DOHH2 (cell line): ENCODE data around the gene HELT.

Experiments
- H3F3A ChIP-seq: fragments of 200-600 bp; sonication (generic), shearing (Covaris generic); 2 replicates; pipeline ENCODE4 v1.6.0; 2016; ENCODE audit warnings: antibody characterized with exemption, mild to moderate bottlenecking; ENCODE audit not compliant: control insufficient read depth, insufficient read depth
- H3K27ac ChIP-seq: fragments of 200-600 bp; sonication (generic); 2 replicates; pipeline ENCODE4 v1.5.1; 2014; ENCODE audit warnings: low read depth, mild to moderate bottlenecking, low read length, moderate library complexity
- H3K27me3 ChIP-seq: fragments of 200-600 bp; sonication (generic); 2 replicates; pipeline ENCODE4 v1.6.1; 2014; ENCODE audit warnings: mild to moderate bottlenecking, low read length, mixed read lengths; ENCODE audit not compliant: control insufficient read depth
- H3K36me3 ChIP-seq: fragments of 200-600 bp; sonication (generic); 2 replicates; pipeline ENCODE4 v1.6.1; 2014; ENCODE audit warnings: mild to moderate bottlenecking, low read length, moderate library complexity, mixed read lengths; ENCODE audit not compliant: control insufficient read depth
- H3K4me1 ChIP-seq: fragments of 200-600 bp; sonication (generic); 2 replicates; pipeline ENCODE4 v1.6.1; 2014; ENCODE audit warnings: mild to moderate bottlenecking, low read length, mixed read lengths; ENCODE audit not compliant: control insufficient read depth
- H3K4me2 ChIP-seq: fragments of 200-600 bp; sonication (generic); 2 replicates; pipeline ENCODE4 v1.6.0; 2014; ENCODE audit warnings: mild to moderate bottlenecking, low read length, moderate library complexity
- H3K4me3 ChIP-seq: fragments of 200-600 bp; sonication (generic); 2 replicates; pipeline ENCODE4 v1.5.1; 2014; ENCODE audit warnings: mild to moderate bottlenecking, low read length, mixed read lengths
- H3K79me2 ChIP-seq: fragments of 200-600 bp; sonication (generic); 2 replicates; pipeline ENCODE4 v1.6.1; 2014; ENCODE audit warnings: mild to moderate bottlenecking, low read length, mixed read lengths; ENCODE audit not compliant: control insufficient read depth
- H3K9me2 ChIP-seq: fragments of 200-600 bp; sonication (generic); replicated peaks from 2 replicates; pipeline ENCODE4 v1.6.1; 2014; ENCODE audit warnings: mild to moderate bottlenecking, low read length, mixed read lengths; ENCODE audit not compliant: control insufficient read depth
- H3K9me3 ChIP-seq: fragments of 200-600 bp; sonication (generic); 2 replicates; pipeline ENCODE4 v1.6.1; 2014; ENCODE audit warnings: antibody characterized with exemption, low read length, mixed read lengths; ENCODE audit not compliant: control insufficient read depth, insufficient read depth
- H4K20me1 ChIP-seq: fragments of 200-600 bp; sonication (generic); 2 replicates; pipeline ENCODE4 v1.6.0; 2014; ENCODE audit warnings: low read depth, mild to moderate bottlenecking, antibody characterized with exemption, low read length, moderate library complexity; ENCODE audit not compliant: control insufficient read depth, insufficient read depth
- EZH2phosphoT487 ChIP-seq: fragments of 200-600 bp; sonication (generic); IDR thresholded peaks from 2 replicates; pipeline ENCODE4 v1.6.1; 2017; ENCODE audit warnings: borderline replicate concordance, mild to moderate bottlenecking, antibody characterized with exemption, low read length, moderate library complexity, mixed read lengths
- TF ChIP-seq, protein P1 (sequence below): fragments of 200-600 bp; sonication (generic); IDR thresholded peaks from one replicate; pipeline ENCODE4 v1.5.1; 2014; ENCODE audit warnings: antibody characterized with exemption, mild to moderate bottlenecking, low read depth, low read length; ENCODE audit not compliant: poor library complexity, severe bottlenecking

The HELT gene

GRCh38 chr4:184991860-184992259 is 26.4 kb upstream of the HELT start:
- Histone ChIP-seq H3K4me3 (no peak overlapping the region), H3F3A (no peaks in the 10 kb centered on the region), H3K4me1 (no peaks in the 10 kb centered on the region), H3K9me2 (no peaks in the 10 kb centered on the region), H3K79me2 (no peaks in the 10 kb centered on the region), H3K27ac (no peak overlapping the region), H3K9me3 (no peaks in the 10 kb centered on the region), H3K27me3 (peaks cover 7% of the 10 kb centered on the region; the same call in 1 of the 2 replicates), H3K4me2 (no peak overlapping the region), H3K36me3 (no peaks in the 10 kb centered on the region), H4K20me1 (no peaks in the 10 kb centered on the region)
- TF ChIP-seq EZH2phosphoT487, result no peak
- TF ChIP-seq, protein P1, sequence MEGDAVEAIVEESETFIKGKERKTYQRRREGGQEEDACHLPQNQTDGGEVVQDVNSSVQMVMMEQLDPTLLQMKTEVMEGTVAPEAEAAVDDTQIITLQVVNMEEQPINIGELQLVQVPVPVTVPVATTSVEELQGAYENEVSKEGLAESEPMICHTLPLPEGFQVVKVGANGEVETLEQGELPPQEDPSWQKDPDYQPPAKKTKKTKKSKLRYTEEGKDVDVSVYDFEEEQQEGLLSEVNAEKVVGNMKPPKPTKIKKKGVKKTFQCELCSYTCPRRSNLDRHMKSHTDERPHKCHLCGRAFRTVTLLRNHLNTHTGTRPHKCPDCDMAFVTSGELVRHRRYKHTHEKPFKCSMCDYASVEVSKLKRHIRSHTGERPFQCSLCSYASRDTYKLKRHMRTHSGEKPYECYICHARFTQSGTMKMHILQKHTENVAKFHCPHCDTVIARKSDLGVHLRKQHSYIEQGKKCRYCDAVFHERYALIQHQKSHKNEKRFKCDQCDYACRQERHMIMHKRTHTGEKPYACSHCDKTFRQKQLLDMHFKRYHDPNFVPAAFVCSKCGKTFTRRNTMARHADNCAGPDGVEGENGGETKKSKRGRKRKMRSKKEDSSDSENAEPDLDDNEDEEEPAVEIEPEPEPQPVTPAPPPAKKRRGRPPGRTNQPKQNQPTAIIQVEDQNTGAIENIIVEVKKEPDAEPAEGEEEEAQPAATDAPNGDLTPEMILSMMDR, result no peak

DNA sequence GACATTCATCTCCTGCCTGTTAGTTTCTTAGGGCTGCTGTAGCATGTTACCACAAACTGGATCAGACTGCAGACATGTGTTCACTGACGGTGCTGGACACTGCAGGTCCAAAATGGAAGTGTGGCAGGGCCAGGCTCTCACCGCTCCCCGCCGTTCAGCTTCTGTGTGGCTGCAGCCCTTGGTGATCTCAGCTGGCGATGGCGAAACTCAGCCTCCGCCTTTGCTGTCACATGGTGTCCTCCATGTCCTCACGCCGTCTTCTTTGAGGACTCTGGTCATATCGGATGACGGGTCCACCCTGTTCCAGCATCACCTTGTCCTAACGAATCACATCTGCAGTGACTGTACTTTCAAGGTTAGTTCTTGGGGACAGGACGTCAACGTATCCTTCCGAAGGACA is 25.9 kb upstream of the HELT start:
- H3K9me2 ChIP-seq, result no peaks in the 10 kb centered on the region

DNA sequence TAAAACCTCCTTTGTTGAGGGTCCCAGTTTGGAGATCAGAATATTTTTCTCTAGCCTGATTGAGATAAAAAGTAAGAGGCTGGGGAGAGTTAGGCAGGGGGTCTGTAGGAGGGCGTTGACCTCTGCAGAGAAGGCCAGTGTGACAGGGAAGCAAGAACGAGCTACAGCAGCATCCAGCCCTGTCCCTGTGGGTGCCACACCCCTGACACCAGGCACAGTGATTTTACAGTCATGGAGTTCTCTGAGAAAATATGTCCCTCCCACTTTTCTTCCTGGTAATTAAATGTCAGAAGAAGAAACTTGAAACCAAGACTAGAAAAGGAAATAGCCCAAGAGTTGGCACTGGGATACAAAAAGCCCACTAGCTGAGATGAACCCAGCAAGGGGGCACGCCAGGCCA is 25.0 kb upstream of the HELT start:
- Histone ChIP-seq H3K36me3 (no peaks in the 10 kb centered on the region), H3K27ac (no peak overlapping the region), H3K9me2 (no peaks in the 10 kb centered on the region), H3K27me3 (peaks cover 7% of the 10 kb centered on the region; the same call in 1 of the 2 replicates), H3K79me2 (no peaks in the 10 kb centered on the region), H4K20me1 (no peaks in the 10 kb centered on the region), H3K9me3 (no peaks in the 10 kb centered on the region), H3K4me2 (no peak overlapping the region), H3K4me1 (no peaks in the 10 kb centered on the region), H3K4me3 (no peak overlapping the region), H3F3A (no peaks in the 10 kb centered on the region)
- TF ChIP-seq, protein P1, result no peak
- TF ChIP-seq EZH2phosphoT487, result no peak

More for the DNA sequence above, 25.9 kb upstream of the HELT start:
- Histone ChIP-seq H3K27ac (no peak overlapping the region), H4K20me1 (no peaks in the 10 kb centered on the region), H3K4me1 (no peaks in the 10 kb centered on the region), H3K9me3 (no peaks in the 10 kb centered on the region), H3K79me2 (no peaks in the 10 kb centered on the region), H3K27me3 (peaks cover 7% of the 10 kb centered on the region; the same call in 1 of the 2 replicates), H3F3A (no peaks in the 10 kb centered on the region), H3K36me3 (no peaks in the 10 kb centered on the region), H3K4me2 (no peak overlapping the region), H3K4me3 (no peak overlapping the region)
- TF ChIP-seq, protein P1, result no peak
- TF ChIP-seq EZH2phosphoT487, result no peak
